A673 (cell line): Measurements from ENCODE around the gene ADAMTS2. TPM values are rescaled to one million over a fixed set of nuclear protein-coding genes. Genes with fewer than 3 reads are reported as not detected.

Experiments used
- BruUV-seq: library from RNA; stranded (reverse); fragments of 400-500 nt; replicated peaks from 2 replicates; lab custom pipeline; 2021; lab: Mats Ljungman, UMichigan
- CTCF ChIA-PET: fragments of 300-600 bp; sonication (Branson Sonifier 250); formaldehyde crosslinking; loops from one replicate; lab custom pipeline; 2022; ENCODE audit warnings: antibody characterized with exemption; lab: Charles Lee
- POLR2A ChIA-PET: fragments of 300-600 bp; sonication (Branson Sonifier 250); formaldehyde crosslinking; loops from one replicate; lab custom pipeline; 2022; ENCODE audit warnings: antibody characterized with exemption; ENCODE audit not compliant: low non-redundant PET; lab: Charles Lee
- DNase-seq: peaks from one replicate; pipeline ENCODE4 v3.0.0-alpha.2; 2015; ENCODE audit warnings: low spot score
- H3K27ac ChIP-seq: fragments of 200-600 bp; sonication (generic); 2 replicates; pipeline ENCODE4 v1.5.1; 2016; ENCODE audit warnings: mixed run types, low read depth, mild to moderate bottlenecking, mixed read lengths, antibody characterized with exemption, low read length; ENCODE audit not compliant: poor library complexity, severe bottlenecking
- H3K27me3 ChIP-seq: fragments of 200-600 bp; sonication (generic); replicated peaks from 2 replicates; pipeline ENCODE4 v1.6.1; 2017; ENCODE audit warnings: mixed run types, low read depth, mild to moderate bottlenecking, mixed read lengths, antibody characterized with exemption, low read length; ENCODE audit not compliant: insufficient read depth, poor library complexity
- H3K36me3 ChIP-seq: fragments of 200-600 bp; sonication (generic); 2 replicates; pipeline ENCODE4 v1.6.1; 2016; ENCODE audit warnings: mixed run types, mild to moderate bottlenecking, mixed read lengths, antibody characterized with exemption, low read length; ENCODE audit not compliant: insufficient read depth, poor library complexity, severe bottlenecking
- H3K4me1 ChIP-seq: fragments of 200-600 bp; sonication (generic); 2 replicates; pipeline ENCODE4 v1.6.1; 2017; ENCODE audit warnings: mixed run types, mild to moderate bottlenecking, mixed read lengths, antibody characterized with exemption, low read length; ENCODE audit not compliant: insufficient read depth, poor library complexity, severe bottlenecking
- H3K4me3 ChIP-seq: fragments of 200-600 bp; sonication (generic); 2 replicates; pipeline ENCODE4 v1.5.1; 2016; ENCODE audit warnings: low read depth, mixed run types, mild to moderate bottlenecking, mixed read lengths, low read length; ENCODE audit not compliant: poor library complexity, severe bottlenecking
- H3K9me3 ChIP-seq: fragments of 200-600 bp; sonication (generic); 2 replicates; pipeline ENCODE4 v1.6.1; 2016; ENCODE audit warnings: mixed run types, low read depth, mild to moderate bottlenecking, mixed read lengths, antibody characterized with exemption, low read length; ENCODE audit not compliant: poor library complexity, severe bottlenecking
- CTCF ChIP-seq: fragments of 300-800, 200-600 bp; sonication (generic); conservative IDR thresholded peaks from 2 replicates; pipeline ENCODE4 v1.5.1; 2017; ENCODE audit warnings: low read depth, mild to moderate bottlenecking, antibody characterized with exemption, low read length, moderate library complexity, mixed read lengths
- EZH2 ChIP-seq: fragments of 200-600 bp; sonication (generic); IDR thresholded peaks from 2 replicates; pipeline ENCODE4 v1.6.1; 2017; ENCODE audit warnings: borderline replicate concordance, low read depth, mild to moderate bottlenecking, mixed read lengths, antibody characterized with exemption, low read length; ENCODE audit not compliant: poor library complexity, severe bottlenecking
- intact Hi-C: fragments of 100-400 bp; cut with micrococcal nuclease; formaldehyde crosslinking; loops from one replicate; pipeline ENCODE4 v1.10.0; 2022; ENCODE audit not compliant: unreplicated experiment
- total RNA-seq: library from RNA; stranded (reverse); gene quantifications from 2 replicates; pipeline ENCODE4 v1.2.3, GENCODE V29; 2021

ADAMTS2 gene
- total RNA-seq, 1 experiment from 2014 or later, result 0.39 TPM

GRCh38 chr5:179303451-179304200 is 41.6 kb downstream of the ADAMTS2 start:
- Histone ChIP-seq H3K9me3 (no peaks in the 10 kb centered on the region), H3K36me3 (no peaks in the 10 kb centered on the region), H3K27ac (no peak overlapping the region), H3K4me3 (no peak overlapping the region), H3K4me1 (no peaks in the 10 kb centered on the region), H3K27me3 (no peaks in the 10 kb centered on the region)
- TF ChIP-seq EZH2 (no peak), CTCF (no peak)
- POLR2A ChIA-PET, result no interaction called here
- intact Hi-C loops, result no loop called here
- no peak for DNase-seq
- CTCF ChIA-PET, result no interaction called here
- BruUV-seq, result no TSS peak

DNA sequence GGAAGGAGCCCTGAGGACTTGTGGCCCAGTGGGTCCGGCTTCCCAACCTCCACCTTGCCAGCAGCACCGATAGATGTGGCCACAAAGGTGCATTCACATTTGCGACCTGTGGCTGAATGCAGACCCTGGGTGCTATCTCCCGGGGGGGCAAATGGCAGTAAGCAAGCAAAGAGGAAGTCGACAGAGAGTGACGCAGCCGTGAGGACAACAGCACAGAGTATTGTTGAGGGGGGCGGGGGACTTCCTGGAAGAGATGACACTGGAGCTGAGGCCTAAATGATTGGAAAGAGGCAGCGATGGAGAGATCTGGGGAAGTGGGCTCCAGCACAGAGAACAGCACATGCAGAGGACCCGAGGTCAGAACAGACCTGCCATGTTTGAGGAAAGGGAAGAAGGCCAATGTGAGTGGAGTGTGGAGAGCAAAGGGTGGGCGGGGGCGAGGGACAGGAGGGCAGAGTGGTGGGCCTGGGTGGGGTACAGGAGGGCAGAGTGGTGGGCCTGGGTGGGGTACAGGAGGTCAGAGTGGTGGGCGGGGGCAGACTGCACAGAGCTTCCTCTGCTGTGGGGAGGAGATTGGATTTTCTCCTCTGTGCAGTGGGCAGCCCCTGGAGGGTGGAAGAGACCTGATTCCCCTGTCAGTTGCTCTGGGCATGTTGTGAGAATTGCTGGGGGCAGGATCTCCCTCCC is 42.6 kb downstream of the ADAMTS2 start:
- ChIA-PET POLR2A (no interaction called here), CTCF (no interaction called here)
- intact Hi-C loops, result no loop called here
- Histone ChIP-seq H3K4me1 (no peaks in the 10 kb centered on the region), H3K4me3 (no peak overlapping the region), H3K27me3 (no peaks in the 10 kb centered on the region), H3K36me3 (no peaks in the 10 kb centered on the region), H3K27ac (no peak overlapping the region), H3K9me3 (no peaks in the 10 kb centered on the region)
- DNase-seq, result no peak
- TF ChIP-seq CTCF (no peak), EZH2 (no peak)
- no TSS peak for BruUV-seq

- Histone ChIP-seq H3K27ac (no peak overlapping the region), H3K36me3 (no peaks in the 10 kb centered on the region), H3K27me3 (no peaks in the 10 kb centered on the region), H3K4me3 (no peak overlapping the region), H3K9me3 (no peaks in the 10 kb centered on the region), H3K4me1 (no peaks in the 10 kb centered on the region)
- no peak for TF ChIP-seq CTCF
- BruUV-seq, result no TSS peak
- DNase-seq, result no peak
- ChIA-PET CTCF (no interaction called here), POLR2A (no interaction called here)
- intact Hi-C loops, result no loop called here
These were observed 43.5 kb downstream of the ADAMTS2 start for GRCh38 chr5:179301796-179302195.
